ENCODE results near the gene EPS8.

Gene EPS8

DNA sequence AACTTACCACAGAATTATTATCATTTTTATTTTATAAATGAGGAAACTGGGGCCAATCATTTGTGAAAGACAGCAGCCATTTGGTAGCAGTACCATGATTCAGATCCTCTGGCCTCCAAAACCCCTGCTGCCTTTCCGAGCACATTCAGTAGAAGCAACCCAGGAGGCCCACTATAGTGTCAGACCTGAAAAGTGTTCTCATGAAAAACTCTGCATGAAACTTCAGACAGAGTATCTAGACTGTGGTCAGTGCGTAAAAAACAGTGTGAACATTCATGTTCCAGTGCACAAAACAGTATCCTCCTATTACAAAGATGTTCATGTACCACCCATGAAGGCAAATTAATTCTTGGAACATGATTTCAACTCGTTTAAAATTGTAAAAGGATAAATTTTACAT lies 112.0 kb downstream of the EPS8 start:
- no peak overlapping the region for H3K9ac ChIP-seq
- no peak overlapping the region for H3K27ac ChIP-seq
- H3K4me2 ChIP-seq, result no peak overlapping the region
- no peak for TF ChIP-seq Cebpa-rat (IDR thresholded peaks at IDR 0.05)
- no peaks in the 10 kb centered on the region for H3K9me3 ChIP-seq (replicated peaks in 1 of 11)
- no peaks in the 10 kb centered on the region for H3K4me1 ChIP-seq
- 0 out of 22 replicates have a peak, but pooled peaks cover 0 to 8% (median 0%) of the 10 kb centered on the region in 11 experiments for H3K36me3 ChIP-seq
- no peaks in the 10 kb centered on the region for H4K20me1 ChIP-seq
- no peaks in the 10 kb centered on the region for H3K27me3 ChIP-seq
- no peak overlapping the region for H3K4me3 ChIP-seq

DNA sequence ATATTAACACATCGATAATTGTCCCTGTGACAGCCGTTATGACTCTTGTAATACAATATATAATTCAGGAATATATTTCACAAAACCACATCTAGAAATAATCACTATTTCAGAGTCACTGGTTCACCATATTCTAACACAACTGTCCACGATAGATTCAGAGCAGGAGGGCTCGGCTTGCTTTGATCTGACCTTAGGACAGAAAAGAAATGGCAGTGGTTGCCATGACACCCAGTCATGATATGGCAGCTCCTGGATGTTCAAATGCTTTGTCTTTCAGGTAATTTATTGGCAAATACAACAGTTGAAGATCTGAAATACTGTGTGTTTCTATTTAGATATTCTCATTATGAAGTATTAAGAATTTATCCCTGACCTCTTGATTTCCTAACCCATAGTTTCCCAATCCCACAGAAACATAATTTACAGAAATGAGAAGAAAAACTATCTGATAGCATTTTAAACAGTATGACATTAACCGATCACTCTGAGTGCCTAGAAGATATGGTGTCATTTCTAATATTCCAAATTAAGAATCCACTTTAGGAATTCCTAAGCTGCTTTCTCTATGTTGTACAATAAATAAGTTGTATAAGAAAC lies 116.4 kb downstream of the EPS8 start:
- Histone ChIP-seq H3K4me2 (no peak overlapping the region), H3K4me1 (no peaks in the 10 kb centered on the region), H3K9ac (no peak overlapping the region), H3K36me3 (peaks cover 0 to 18% (median 0%) of the 10 kb centered on the region in 11 experiments; a peak in 3 of 22 replicates), H3K4me3 (no peak overlapping the region), H3K9me3 (replicated peaks in 1 of 11) (no peaks in the 10 kb centered on the region), H3K27me3 (no peaks in the 10 kb centered on the region), H3K27ac (no peak overlapping the region), H4K20me1 (no peaks in the 10 kb centered on the region)
- no peak for TF ChIP-seq Cebpa-rat (IDR thresholded peaks at IDR 0.05)

DNA sequence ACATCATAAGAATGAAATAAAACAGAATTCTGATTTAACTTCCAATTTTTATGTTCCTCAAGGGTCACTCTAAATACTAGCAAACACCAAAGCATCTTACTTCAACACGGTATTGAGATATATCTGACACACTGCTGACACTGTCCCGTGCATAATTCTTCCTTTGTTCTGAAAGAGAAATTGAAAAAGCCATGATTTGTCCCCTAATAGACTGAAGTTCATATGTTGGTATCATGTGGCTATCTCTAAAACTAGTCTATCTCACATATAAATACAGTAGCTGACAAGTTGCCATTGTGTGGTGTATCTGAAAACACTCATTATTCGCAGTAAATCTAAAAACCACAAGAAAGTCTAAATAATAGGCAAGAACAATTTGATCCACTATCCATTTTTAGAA lies 118.4 kb downstream of the EPS8 start:
- Histone ChIP-seq H3K9me3 (replicated peaks in 1 of 11) (no peaks in the 10 kb centered on the region), H3K4me1 (no peaks in the 10 kb centered on the region), H3K4me2 (no peak overlapping the region), H3K36me3 (peaks cover 0 to 18% (median 0%) of the 10 kb centered on the region in 11 experiments; a peak in 3 of 22 replicates), H3K27ac (no peak overlapping the region), H3K4me3 (no peak overlapping the region), H3K9ac (no peak overlapping the region), H3K27me3 (no peaks in the 10 kb centered on the region), H4K20me1 (no peaks in the 10 kb centered on the region)
- no peak for TF ChIP-seq Cebpa-rat (IDR thresholded peaks at IDR 0.05)

DNA sequence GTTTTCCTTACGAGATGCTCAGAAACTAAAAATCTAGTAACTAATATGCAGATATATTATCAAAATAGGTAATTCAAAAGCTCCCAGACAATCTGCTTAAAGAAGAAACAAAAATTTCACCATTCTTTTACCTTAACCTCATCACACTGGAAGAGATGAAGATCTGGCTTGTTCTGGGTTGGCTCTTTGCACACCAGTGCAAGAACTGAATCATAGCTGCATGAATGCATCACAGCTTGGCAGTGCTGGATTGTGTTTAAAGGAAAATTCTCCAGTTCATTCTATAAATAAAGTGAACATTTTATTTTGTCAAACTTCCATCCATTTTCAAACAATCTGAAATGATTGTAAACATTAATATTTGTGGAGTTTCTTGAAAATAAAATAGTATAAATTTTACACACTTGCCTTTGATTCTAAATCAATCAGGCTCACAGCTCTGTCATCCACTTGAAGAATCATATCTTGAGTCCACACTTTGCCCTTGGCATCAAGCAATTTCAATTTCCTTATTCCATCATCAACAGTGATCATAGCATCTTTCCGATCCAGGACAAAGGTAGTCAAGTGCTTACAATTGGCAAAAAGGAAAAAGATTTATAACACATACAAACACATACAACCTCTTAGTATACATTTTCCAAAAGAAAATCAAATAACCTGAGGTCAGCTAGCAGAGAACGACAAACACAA lies 119.8 kb downstream of the EPS8 start:
- no peaks in the 10 kb centered on the region for H4K20me1 ChIP-seq
- no peaks in the 10 kb centered on the region for H3K9me3 ChIP-seq (replicated peaks in 1 of 11)
- H3K4me1 ChIP-seq, result no peaks in the 10 kb centered on the region
- no peak overlapping the region for H3K4me2 ChIP-seq
- H3K27ac ChIP-seq, result no peak overlapping the region
- H3K36me3 ChIP-seq, result peaks cover 0 to 32% (median 0%) of the 10 kb centered on the region in 11 experiments; a peak in 3 of 22 replicates
- no peak overlapping the region for H3K9ac ChIP-seq
- no peaks in the 10 kb centered on the region for H3K27me3 ChIP-seq
- H3K4me3 ChIP-seq, result no peak overlapping the region
- no peak for TF ChIP-seq Cebpa-rat (IDR thresholded peaks at IDR 0.05)

DNA sequence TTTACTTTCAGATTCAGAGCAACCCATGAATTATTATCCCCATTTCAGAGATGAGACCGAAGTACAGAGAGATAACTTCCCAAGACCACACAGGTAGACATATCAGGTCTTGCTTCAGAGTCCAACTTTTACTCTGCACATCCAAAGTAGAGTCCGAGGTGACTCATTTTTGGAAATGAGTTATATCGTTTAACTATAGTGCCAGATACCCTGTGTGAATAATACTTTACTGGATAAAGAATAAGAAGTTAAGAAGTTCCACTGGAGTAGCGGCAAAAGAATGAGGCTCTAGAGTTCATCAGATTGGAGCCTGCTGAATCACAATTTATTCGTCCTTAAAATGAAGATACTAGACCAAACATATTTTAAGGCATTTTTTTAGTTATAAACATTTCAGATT lies 124.7 kb downstream of the EPS8 start:
- no peak for TF ChIP-seq Cebpa-rat (IDR thresholded peaks at IDR 0.05)
- no peaks in the 10 kb centered on the region for H3K4me1 ChIP-seq
- H3K4me2 ChIP-seq, result no peak overlapping the region
- peaks cover 0 to 60% (median 0%) of the 10 kb centered on the region in 11 experiments; a peak in 5 of 22 replicates for H3K36me3 ChIP-seq
- H4K20me1 ChIP-seq, result no peaks in the 10 kb centered on the region
- H3K4me3 ChIP-seq, result no peak overlapping the region
- no peaks in the 10 kb centered on the region for H3K27me3 ChIP-seq
- H3K9ac ChIP-seq, result no peak overlapping the region
- H3K27ac ChIP-seq, result no peak overlapping the region
- no peaks in the 10 kb centered on the region for H3K9me3 ChIP-seq (replicated peaks in 1 of 11)

DNA sequence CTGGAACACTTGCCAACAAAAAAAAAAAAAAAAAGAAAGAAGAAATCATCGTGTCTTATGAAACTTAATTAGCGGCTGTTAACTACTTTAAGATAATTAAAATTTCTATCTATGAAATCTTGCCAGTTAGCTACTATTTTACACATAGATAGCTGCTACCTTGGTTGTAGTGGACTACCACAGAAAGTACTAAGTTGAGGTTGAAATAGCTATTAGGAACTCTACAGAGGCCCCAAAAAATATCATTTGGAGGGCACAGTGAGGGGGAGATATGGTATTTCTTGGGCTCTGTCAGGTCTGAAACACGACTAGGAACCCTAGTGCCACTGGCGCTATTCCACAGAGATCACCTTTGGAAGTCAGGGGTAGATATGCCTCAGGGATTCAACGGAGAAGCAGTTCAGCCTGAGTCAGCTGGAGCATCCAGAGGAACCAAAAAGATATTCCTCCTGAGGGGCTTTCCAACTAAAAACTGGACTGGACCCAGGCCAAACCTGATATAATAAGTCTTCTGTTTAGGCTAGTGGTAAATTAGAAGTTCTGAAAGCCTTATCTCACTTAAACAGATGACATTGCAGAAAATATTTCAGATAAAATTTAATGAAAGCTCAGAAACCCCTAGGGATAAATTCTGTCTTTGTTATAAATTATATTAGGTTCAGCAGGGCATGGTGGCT lies 126.1 kb downstream of the EPS8 start:
- H3K9me3 ChIP-seq (replicated peaks in 1 of 11), result no peaks in the 10 kb centered on the region
- no peak for TF ChIP-seq Cebpa-rat (IDR thresholded peaks at IDR 0.05)
- H3K27me3 ChIP-seq, result no peaks in the 10 kb centered on the region
- peaks cover 0 to 59% (median 0%) of the 10 kb centered on the region in 11 experiments; a peak in 5 of 22 replicates for H3K36me3 ChIP-seq
- H3K4me3 ChIP-seq, result no peak overlapping the region
- no peak overlapping the region for H3K4me2 ChIP-seq
- no peak overlapping the region for H3K27ac ChIP-seq
- no peak overlapping the region for H3K9ac ChIP-seq
- H3K4me1 ChIP-seq, result no peaks in the 10 kb centered on the region
- H4K20me1 ChIP-seq, result no peaks in the 10 kb centered on the region

DNA sequence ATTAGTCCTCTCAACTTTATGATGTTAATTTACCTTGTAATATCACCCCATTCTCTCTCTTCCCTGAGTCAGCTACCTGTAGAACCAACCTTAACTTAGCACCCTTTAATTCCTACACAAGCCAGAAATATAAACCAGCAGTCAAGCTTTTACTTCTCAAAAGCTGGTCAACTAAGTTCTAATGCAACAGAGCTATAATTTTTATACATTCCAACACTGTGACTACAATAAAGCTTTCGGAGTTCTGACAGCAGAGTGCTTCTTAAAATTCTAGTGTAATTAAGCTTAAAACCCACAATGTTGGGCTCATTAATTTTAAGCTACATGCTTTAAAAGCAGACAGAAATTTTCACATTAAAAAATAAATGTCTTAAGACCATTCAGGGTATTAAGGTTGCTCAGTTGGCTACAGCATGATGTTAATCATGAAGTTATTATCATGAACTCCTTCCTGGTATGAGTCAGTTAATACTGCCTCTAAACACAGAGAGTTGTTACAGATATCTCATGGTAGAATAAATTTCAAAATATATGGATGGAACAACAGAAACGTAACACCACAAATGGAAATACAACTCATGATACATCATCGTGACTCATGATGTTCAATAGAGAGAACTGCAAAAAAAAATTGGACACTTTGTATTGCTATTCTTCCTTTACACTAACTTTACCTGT lies 126.7 kb downstream of the EPS8 start:
- Histone ChIP-seq H3K27me3 (no peaks in the 10 kb centered on the region), H3K9me3 (replicated peaks in 1 of 11) (no peaks in the 10 kb centered on the region), H3K36me3 (peaks cover 0 to 66% (median 0%) of the 10 kb centered on the region in 11 experiments; a peak in 5 of 22 replicates), H3K4me3 (no peak overlapping the region), H3K4me1 (no peaks in the 10 kb centered on the region), H3K4me2 (no peak overlapping the region), H3K9ac (no peak overlapping the region), H4K20me1 (no peaks in the 10 kb centered on the region), H3K27ac (no peak overlapping the region)
- no peak for TF ChIP-seq Cebpa-rat (IDR thresholded peaks at IDR 0.05)

DNA sequence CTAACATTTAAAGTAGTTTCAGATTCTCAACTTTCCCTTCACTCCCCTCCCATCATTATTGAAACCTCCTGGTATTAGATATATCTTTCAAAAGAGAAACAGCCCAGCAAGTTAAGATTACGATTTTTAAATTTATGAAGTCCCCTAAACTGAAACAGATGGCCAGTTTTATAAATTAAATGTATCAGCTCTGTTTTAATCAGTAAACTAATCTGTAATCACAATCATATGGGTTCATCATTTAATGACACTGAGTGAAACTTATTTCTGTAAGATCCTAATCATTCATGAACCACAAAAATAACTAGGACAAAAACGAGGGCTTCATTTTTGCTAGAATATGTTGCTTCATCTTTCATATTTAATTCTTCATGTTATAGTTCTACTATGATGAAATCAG lies 137.8 kb downstream of the EPS8 start:
- peaks cover 0 to 10% (median 0%) of the 10 kb centered on the region in 10 experiments; a peak in 5 of 20 replicates for H3K4me1 ChIP-seq

More for the DNA sequence above, 137.8 kb downstream of the EPS8 start:
- Histone ChIP-seq H4K20me1 (no peaks in the 10 kb centered on the region), H3K27ac (no peak overlapping the region), H3K4me3 (no peak overlapping the region), H3K4me2 (no peak overlapping the region), H3K9me3 (replicated peaks in 1 of 11) (no peaks in the 10 kb centered on the region), H3K36me3 (peaks cover 0 to 43% (median 0%) of the 10 kb centered on the region in 11 experiments; a peak in 4 of 22 replicates), H3K27me3 (no peaks in the 10 kb centered on the region), H3K9ac (no peak overlapping the region)
- TF ChIP-seq Cebpa-rat (IDR thresholded peaks at IDR 0.05), result no peak

Data from BLaER1 treated with 17β-estradiol and CSF1 and Interleukin-3, amounts not matched to agents 10 nM and 100 nM (cell line).